ENCODE results near the gene ZRSR2. TPM values are rescaled to one million over a fixed set of nuclear protein-coding genes. Genes with fewer than 3 reads are reported as not detected.

The ZRSR2 gene
- total and polyA plus RNA-seq, 10 of the 15 experiments (the other 5 are each of a cell fraction or from before 2014, with no cell fraction given): 8.8 to 34.1 (median 15.6) TPM

DNA sequence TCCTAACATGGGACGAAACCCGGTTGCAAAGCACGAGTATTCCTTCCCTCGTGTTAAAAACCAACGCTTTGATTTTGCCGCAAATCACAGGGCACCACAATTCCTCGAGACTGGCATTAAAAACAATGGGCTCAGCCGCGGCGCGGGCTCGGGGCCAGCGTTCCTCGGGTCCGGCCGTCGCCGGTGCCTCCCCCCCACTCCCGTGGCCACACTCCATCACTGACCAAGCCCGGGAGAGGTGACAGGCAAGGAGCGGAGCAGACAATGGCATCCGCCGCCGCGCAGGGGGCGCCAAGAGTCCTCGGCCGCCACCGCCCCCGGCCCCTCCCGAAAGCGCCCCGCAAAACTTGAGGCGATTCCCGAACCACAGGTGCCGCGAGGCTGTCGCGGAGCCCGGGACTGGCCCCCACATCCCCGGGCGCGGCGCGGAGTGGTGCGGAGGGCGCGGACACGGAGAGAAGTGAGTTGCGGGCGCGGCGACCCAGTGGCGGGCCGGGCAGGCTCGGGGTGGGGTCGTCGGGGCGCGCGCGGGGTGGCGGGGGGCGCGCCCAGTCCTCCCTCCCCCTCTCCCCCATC, 63.9 kb downstream of the ZRSR2 start (continued):
- TF ChIP-seq NFYB (IDR thresholded peaks at IDR 0.05; ENCODE audit: insufficient read depth, low read depth, low read length): no peak
- no peak for TF ChIP-seq BCL11A (IDR thresholded peaks at IDR 0.05; ENCODE audit: low read depth, low read length)
- no peak for TF ChIP-seq CREM (IDR thresholded peaks at IDR 0.05; ENCODE audit: low read depth)
- peak in 1 of 2 experiments; percentile 30; a peak in 1 of 4 replicates for TF ChIP-seq BHLHE40 (IDR thresholded peaks at IDR 0.05; ENCODE audit: borderline replicate concordance in 1 of 2, low read depth in 2 of 2, low read length in 1 of 2)
- peak; percentile 62 for TF ChIP-seq POLR2A (IDR thresholded peaks at IDR 0.05; ENCODE audit: low read depth, low read length)
- TF ChIP-seq YY1 (IDR thresholded peaks at IDR 0.05; ENCODE audit: low read depth, low read length): peak; percentile 72
- no peak for TF ChIP-seq PML (IDR thresholded peaks at IDR 0.05; ENCODE audit: low read length)
- peak; percentile 22; the same call in 1 of the 2 replicates for TF ChIP-seq PKNOX1 (IDR thresholded peaks at IDR 0.05)
- peak in 1 of 2 experiments; percentile 33; a peak in 1 of 3 replicates for TF ChIP-seq EGR1 (IDR thresholded peaks at IDR 0.05; ENCODE audit: borderline replicate concordance in 1 of 2, low read depth in 2 of 2, low read length in 2 of 2)
- peak; percentile 33; the same call in 1 of the 2 replicates for TF ChIP-seq RAD21 (IDR thresholded peaks at IDR 0.05; ENCODE audit: insufficient read depth, low read depth, low read length)
- TF ChIP-seq ATF7 (IDR thresholded peaks at IDR 0.05; ENCODE audit: low read depth): no peak
- TF ChIP-seq SMC3 (IDR thresholded peaks at IDR 0.05; ENCODE audit: borderline replicate concordance, low read length): peak; percentile 32; the same call in 1 of the 2 replicates
- 0 out of 2 replicates have a peak, but pooled peaks have one; percentile 33 for TF ChIP-seq CHD2 (IDR thresholded peaks at IDR 0.05; ENCODE audit: borderline replicate concordance, low read depth, low read length)
- peak; percentile 2; the same call in 1 of the 2 replicates for TF ChIP-seq MXI1 (IDR thresholded peaks at IDR 0.05; ENCODE audit: low read depth, low read length)
- peak; percentile 17; the same call in 1 of the 2 replicates for TF ChIP-seq SIN3A (IDR thresholded peaks at IDR 0.05; ENCODE audit: low read depth, low read length)
